HepG2 (cell line): ENCODE measurements around the gene TBC1D19. TPM values are rescaled to one million over a fixed set of nuclear protein-coding genes. Genes with fewer than 3 reads are reported as not detected.

Source experiments
- AGO2 ChIP-seq: fragments of 200-400 bp; formaldehyde crosslinking; optimal IDR thresholded peaks from 2 replicates; pipeline ENCODE3; 2017; ENCODE audit warnings: mild to moderate bottlenecking, low read depth, low read length, moderate library complexity
- DNMT3B ChIP-seq: conservative IDR thresholded peaks from 2 replicates; pipeline ENCODE4 v1.6.1; 2016; ENCODE audit warnings: missing biosample characterization, control low read depth
- ETV6 ChIP-seq: sonication (generic); formaldehyde crosslinking; conservative IDR thresholded peaks from 2 replicates; pipeline ENCODE4 v1.4.0; 2020; ENCODE audit warnings: missing genetic modification reagents
- EZH2 ChIP-seq: conservative IDR thresholded peaks from 2 replicates; pipeline ENCODE4 v1.6.1; 2012; ENCODE audit warnings: mild to moderate bottlenecking, low read depth, low read length, moderate library complexity
- KDM5B ChIP-seq: sonication (generic); formaldehyde crosslinking; IDR thresholded peaks from 2 replicates; pipeline ENCODE4 v1.4.0; 2020; ENCODE audit warnings: missing genetic modification reagents, mild to moderate bottlenecking, borderline replicate concordance
- NR3C1 ChIP-seq: sonication (generic); formaldehyde crosslinking; IDR thresholded peaks from 2 replicates; pipeline ENCODE4 v1.4.0; 2020; ENCODE audit warnings: missing genetic modification reagents
- PAF1 ChIP-seq: IDR thresholded peaks from 2 replicates; pipeline ENCODE4 v1.6.1; 2016; ENCODE audit warnings: missing genetic modification reagents, missing compliant biosample characterization
- PTBP1 ChIP-seq: fragments of 200-400 bp; formaldehyde crosslinking; IDR thresholded peaks from 2 replicates; pipeline ENCODE4 v1.6.1; 2018; ENCODE audit warnings: low read length, low read depth; ENCODE audit not compliant: poor library complexity, severe bottlenecking
- SOX13 ChIP-seq, 3 experiments: fragments of 450-650 bp in 1 of 3; sonication (generic) in 1 of 3; formaldehyde crosslinking in 1 of 3; IDR thresholded peaks in 2 of 3; conservative IDR thresholded peaks in 1 of 3; 2 replicates each; pipeline versions ENCODE4 v1.5.0 to v1.6.1; 2016 to 2020; ENCODE audit warnings: antibody characterized with exemption in 1 of 3, mild to moderate bottlenecking in 1 of 3, missing compliant biosample characterization in 1 of 3, missing genetic modification reagents in 1 of 3, moderate library complexity in 1 of 3
- ZNF207 ChIP-seq: fragments of 450-650 bp; IDR thresholded peaks from 2 replicates; pipeline ENCODE4 v1.6.1; 2016; ENCODE audit warnings: antibody characterized with exemption, borderline replicate concordance
- ZNF430 ChIP-seq: sonication (generic); formaldehyde crosslinking; IDR thresholded peaks from 2 replicates; pipeline ENCODE4 v1.9.0; 2021; ENCODE audit warnings: mild to moderate bottlenecking, missing genetic modification reagents
- ZNF547 ChIP-seq: sonication (generic); formaldehyde crosslinking; IDR thresholded peaks from 2 replicates; pipeline ENCODE4 v1.5.1; 2020; ENCODE audit warnings: mild to moderate bottlenecking, missing genetic modification reagents
- polyA plus RNA-seq, 8 experiments: library from polyadenylated mRNA; depleted of rRNA in 3 of 8; stranded (reverse) in 7 of 8; unstranded in 1 of 8; fragments of >200 nt; fragmentation: Illumina TruSeq in 4 of 8; extraction: Trizol in 4 of 8; gene quantifications; 2 replicates each; pipeline versions ENCODE4 v1.2.1 to v1.2.3, GENCODE V29; 2011 to 2016; ENCODE audit warnings: low read depth in 4 of 8, missing spikeins in 1 of 8, mixed read lengths in 1 of 8; ENCODE audit not compliant: insufficient read depth in 1 of 8
- total RNA-seq, 5 experiments: library from RNA; depleted of rRNA; stranded (reverse); fragments of >200 nt; fragmentation: Illumina TruSeq; extraction: Trizol; gene quantifications; 2 replicates each; pipeline ENCODE4 v1.2.3, GENCODE V29; 2016; ENCODE audit warnings: low read depth in 1 of 5
- TF ChIP-seq, protein P1 (sequence below): sonication (generic); formaldehyde crosslinking; IDR thresholded peaks from 2 replicates; pipeline ENCODE4 v1.5.0; 2020; ENCODE audit warnings: mild to moderate bottlenecking, missing genetic modification reagents, borderline replicate concordance
- TF ChIP-seq, protein P2 (sequence below): sonication (generic); formaldehyde crosslinking; IDR thresholded peaks from 2 replicates; pipeline ENCODE4 v1.5.1; 2020; ENCODE audit warnings: missing genetic modification reagents, mild to moderate bottlenecking, borderline replicate concordance
- TF ChIP-seq, protein P3 (sequence below): fragments of 450-650 bp; IDR thresholded peaks from 2 replicates; pipeline ENCODE4 v1.6.1; 2017
- TF ChIP-seq, protein P4 (sequence below): sonication (generic); formaldehyde crosslinking; IDR thresholded peaks from 2 replicates; pipeline ENCODE4 v1.8.0; 2022; ENCODE audit warnings: mild to moderate bottlenecking, missing genetic modification reagents, moderate library complexity
- TF ChIP-seq, protein P5 (sequence below): conservative IDR thresholded peaks from 2 replicates; pipeline ENCODE4 v1.6.1; 2018; ENCODE audit warnings: missing genetic modification reagents
- TF ChIP-seq, protein P6 (sequence below): IDR thresholded peaks from 2 replicates; pipeline ENCODE4 v1.6.1; 2016; ENCODE audit warnings: missing biosample characterization, missing genetic modification reagents, low read depth

TBC1D19 gene
- total and polyA plus RNA-seq, 2 of the 13 experiments (the other 11 are each of a cell fraction or from before 2014, with no cell fraction given): 1.6 to 3.5 TPM

DNA sequence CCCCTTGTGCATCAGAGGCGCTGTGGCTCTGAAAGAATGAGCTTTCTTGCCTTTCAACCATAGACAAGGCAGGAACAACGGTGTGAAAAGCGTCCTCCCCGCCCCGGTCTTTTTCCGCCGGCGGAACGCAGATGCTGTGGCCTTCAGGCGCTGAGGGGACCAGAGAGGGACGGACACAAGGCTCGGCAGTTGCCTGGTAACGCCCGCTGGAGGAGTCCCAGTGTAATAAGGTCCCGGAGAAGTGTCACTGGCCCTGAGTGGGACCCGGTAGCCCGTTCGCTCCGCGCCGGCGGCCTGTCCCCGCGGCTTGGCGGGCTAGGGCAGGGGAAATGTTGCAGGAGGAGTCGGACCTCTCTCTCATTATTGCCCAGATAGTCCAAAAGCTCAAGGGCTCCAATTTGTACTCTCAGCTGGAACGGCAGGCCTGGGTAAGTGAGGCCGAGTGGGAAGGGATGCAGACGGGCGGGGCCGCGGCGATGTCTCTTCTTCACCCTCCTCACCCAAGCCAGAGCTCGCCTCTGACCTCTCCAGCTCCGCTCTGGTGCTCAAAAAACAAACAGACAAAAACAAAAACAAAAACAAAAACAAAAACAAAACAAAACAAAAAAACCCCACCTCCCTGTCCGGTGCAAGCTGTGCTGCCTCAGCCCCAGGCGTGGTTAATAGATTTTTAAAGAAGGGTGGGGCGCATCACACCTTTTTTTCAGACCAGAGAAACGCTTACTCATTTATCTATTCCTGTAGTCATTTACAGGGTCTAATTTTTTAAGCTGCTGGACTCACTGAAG lies at the start of gene TBC1D19 (continued):
- TF ChIP-seq PTBP1 (no peak), NR3C1 (CRISPR knock-in tag) (no peak), EZH2 (no peak), DNMT3B (CRISPR knock-in tag) (0 out of 2 replicates have a peak, but pooled peaks have one; percentile 76), SOX13 (IDR thresholded peaks at IDR 0.05) (0 out of 2 replicates have a peak, but pooled peaks have one; percentile 32), SOX13 (CRISPR knock-in tag; conservative IDR thresholded peaks at IDR 0.05 in 1 of 2, IDR thresholded peaks at IDR 0.05 in 1 of 2) (peak in 1 of 2 experiments; percentile 50; a peak in 1 of 4 replicates), PAF1 (no peak), ETV6 (CRISPR knock-in tag) (no peak; the same call in 1 of the 2 replicates), ZNF430 (CRISPR knock-in tag) (peak; percentile 92), ZNF207 (no peak), KDM5B (CRISPR knock-in tag) (peak; percentile 79; the same call in 1 of the 2 replicates), AGO2 (no peak), ZNF547 (CRISPR knock-in tag) (peak; percentile 92)
- TF ChIP-seq, protein P1, sequence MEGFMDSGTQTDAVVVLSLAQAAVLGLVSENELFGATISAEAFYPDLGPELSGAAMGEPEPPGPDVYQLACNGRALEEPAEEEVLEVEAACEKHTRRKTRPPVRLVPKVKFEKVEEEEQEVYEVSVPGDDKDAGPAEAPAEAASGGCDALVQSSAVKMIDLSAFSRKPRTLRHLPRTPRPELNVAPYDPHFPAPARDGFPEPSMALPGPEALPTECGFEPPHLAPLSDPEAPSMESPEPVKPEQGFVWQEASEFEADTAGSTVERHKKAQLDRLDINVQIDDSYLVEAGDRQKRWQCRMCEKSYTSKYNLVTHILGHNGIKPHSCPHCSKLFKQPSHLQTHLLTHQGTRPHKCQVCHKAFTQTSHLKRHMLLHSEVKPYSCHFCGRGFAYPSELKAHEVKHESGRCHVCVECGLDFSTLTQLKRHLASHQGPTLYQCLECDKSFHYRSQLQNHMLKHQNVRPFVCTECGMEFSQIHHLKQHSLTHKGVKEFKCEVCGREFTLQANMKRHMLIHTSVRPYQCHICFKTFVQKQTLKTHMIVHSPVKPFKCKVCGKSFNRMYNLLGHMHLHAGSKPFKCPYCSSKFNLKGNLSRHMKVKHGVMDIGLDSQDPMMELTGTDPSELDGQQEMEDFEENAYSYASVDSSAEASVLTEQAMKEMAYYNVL (CRISPR knock-in tag): peak; percentile 64; the same call in 1 of the 2 replicates
- TF ChIP-seq, protein P2, sequence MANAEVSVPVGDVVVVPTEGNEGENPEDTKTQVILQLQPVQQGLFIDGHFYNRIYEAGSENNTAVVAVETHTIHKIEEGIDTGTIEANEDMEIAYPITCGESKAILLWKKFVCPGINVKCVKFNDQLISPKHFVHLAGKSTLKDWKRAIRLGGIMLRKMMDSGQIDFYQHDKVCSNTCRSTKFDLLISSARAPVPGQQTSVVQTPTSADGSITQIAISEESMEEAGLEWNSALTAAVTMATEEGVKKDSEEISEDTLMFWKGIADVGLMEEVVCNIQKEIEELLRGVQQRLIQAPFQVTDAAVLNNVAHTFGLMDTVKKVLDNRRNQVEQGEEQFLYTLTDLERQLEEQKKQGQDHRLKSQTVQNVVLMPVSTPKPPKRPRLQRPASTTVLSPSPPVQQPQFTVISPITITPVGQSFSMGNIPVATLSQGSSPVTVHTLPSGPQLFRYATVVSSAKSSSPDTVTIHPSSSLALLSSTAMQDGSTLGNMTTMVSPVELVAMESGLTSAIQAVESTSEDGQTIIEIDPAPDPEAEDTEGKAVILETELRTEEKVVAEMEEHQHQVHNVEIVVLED (CRISPR knock-in tag): peak; percentile 70; the same call in 1 of the 2 replicates
- TF ChIP-seq, protein P3, sequence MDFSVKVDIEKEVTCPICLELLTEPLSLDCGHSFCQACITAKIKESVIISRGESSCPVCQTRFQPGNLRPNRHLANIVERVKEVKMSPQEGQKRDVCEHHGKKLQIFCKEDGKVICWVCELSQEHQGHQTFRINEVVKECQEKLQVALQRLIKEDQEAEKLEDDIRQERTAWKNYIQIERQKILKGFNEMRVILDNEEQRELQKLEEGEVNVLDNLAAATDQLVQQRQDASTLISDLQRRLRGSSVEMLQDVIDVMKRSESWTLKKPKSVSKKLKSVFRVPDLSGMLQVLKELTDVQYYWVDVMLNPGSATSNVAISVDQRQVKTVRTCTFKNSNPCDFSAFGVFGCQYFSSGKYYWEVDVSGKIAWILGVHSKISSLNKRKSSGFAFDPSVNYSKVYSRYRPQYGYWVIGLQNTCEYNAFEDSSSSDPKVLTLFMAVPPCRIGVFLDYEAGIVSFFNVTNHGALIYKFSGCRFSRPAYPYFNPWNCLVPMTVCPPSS: no peak
- TF ChIP-seq, protein P4, sequence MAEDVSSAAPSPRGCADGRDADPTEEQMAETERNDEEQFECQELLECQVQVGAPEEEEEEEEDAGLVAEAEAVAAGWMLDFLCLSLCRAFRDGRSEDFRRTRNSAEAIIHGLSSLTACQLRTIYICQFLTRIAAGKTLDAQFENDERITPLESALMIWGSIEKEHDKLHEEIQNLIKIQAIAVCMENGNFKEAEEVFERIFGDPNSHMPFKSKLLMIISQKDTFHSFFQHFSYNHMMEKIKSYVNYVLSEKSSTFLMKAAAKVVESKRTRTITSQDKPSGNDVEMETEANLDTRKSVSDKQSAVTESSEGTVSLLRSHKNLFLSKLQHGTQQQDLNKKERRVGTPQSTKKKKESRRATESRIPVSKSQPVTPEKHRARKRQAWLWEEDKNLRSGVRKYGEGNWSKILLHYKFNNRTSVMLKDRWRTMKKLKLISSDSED (CRISPR knock-in tag): no peak
- TF ChIP-seq, protein P5, sequence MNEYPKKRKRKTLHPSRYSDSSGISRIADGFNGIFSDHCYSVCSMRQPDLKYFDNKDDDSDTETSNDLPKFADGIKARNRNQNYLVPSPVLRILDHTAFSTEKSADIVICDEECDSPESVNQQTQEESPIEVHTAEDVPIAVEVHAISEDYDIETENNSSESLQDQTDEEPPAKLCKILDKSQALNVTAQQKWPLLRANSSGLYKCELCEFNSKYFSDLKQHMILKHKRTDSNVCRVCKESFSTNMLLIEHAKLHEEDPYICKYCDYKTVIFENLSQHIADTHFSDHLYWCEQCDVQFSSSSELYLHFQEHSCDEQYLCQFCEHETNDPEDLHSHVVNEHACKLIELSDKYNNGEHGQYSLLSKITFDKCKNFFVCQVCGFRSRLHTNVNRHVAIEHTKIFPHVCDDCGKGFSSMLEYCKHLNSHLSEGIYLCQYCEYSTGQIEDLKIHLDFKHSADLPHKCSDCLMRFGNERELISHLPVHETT (CRISPR knock-in tag): peak; percentile 71
- TF ChIP-seq, protein P6, sequence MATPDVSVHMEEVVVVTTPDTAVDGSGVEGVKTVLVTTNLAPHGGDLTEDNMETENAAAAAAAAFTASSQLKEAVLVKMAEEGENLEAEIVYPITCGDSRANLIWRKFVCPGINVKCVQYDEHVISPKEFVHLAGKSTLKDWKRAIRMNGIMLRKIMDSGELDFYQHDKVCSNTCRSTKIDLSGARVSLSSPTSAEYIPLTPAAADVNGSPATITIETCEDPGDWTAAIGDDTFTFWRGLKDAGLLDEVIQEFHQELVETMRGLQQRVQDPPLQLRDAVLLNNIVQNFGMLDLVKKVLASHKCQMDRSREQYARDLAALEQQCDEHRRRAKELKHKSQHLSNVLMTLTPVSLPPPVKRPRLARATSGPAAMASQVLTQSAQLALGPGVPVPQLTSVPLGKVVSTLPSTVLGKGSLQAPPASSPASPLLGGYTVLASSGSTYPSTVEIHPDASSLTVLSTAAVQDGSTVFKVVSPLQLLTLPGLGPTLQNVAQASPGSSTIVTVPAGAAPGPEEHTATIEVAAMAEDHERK (CRISPR knock-in tag): peak; percentile 30; the same call in 1 of the 2 replicates
